ENCODE data around the gene PLEKHA1.
A peak's percentile ranks its signal among the peaks of the same experiment; 100 is the strongest.

Gene PLEKHA1

DNA sequence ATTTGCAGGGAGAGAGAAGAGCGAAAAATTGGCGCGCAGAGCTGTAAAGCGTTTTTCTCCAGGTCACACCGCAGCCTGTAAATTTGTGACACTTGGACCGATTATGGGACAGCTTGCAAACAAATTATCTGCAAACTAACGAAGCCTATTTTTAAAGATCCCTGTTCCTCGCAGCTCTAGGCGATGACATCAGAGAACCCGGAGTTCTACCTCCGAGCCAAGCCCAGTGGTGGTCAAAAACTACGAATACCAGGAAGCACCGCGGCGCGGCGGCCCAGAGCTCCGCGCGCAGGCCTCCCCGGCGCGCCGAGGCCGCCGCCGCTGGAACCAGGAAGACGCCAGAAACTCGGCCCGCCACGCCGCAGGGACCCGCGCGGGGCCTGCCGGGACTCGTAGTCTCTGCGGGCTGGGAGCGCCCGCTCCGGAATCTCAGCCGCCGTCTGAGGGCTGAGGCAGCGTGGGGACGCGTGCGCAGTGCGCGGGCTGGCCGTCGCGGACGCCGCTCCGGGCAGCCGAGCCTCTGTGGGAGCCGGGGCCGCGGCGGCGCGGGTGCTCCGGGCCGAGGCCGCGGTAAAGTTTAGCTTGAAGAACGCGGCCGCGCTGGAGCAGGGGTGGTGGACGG lies at the start of gene PLEKHA1:
Gene PLEKHA1, plus strand, starts transcription at position 472 of the 622 bp plus-strand sequence. CDS start 18,493 bp downstream, outside the sequence.
- peak; percentile 62 to 88 for DNase-seq

DNA sequence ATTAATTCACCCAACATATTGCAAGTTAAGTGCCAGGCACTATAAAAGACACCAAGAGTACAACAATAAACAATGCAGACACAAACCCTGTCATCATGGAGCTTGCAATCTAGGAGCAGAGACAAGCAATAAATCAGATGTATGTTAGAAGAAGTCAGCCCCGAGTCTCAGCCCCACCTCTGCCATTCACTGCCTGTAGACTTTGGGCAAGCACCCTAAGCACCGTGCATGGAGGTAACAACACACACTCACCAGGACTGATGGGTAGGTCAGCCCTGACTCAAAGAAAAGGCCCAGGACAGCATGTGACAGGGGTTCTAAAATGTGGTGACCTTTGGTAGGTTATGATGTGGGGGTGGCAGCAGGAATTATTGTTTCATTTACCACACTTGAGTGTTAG lies 49.3 kb upstream of the PLEKHA1 start:
- DNase-seq, result no peak

DNA sequence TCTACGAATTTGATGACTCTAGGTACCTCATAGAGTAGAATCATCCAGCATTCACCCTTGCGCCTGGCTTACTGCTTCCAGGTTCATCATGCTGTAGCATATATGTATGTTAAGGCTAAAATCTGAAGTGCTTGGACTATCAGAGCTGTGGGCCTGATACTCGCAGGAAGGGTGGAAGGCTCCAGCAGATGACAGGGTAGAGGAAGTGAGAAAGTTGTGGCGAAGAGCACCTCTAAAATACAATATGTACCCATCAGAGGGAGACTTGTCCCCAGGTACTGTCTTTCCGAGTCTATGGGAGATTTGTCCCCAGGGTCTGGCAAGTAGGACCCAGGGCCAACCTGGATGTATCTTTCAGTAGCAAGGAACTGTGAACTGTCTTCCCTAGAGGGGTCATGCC lies 48.1 kb upstream of the PLEKHA1 start:
- no peak for DNase-seq

DNA sequence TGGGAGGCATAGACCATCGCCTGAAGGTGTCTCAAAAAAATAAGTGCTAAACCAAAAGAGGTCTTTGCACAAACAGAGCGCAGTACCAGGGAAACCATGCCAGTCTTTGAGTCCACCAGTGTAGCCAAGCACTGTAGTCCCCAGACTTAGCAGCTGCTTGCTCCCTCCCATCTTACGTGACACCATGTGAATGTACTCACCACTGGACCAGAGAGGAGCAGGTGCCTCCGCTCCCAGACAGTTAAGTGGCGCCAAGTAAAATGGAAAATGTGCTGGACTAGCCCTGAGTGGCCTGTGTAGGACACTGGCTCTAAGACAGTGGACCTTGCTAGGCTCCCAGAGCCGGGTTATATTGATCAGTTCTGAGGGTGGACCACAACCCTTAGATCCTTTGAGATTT lies 47.7 kb upstream of the PLEKHA1 start:
- no peak for DNase-seq

DNA sequence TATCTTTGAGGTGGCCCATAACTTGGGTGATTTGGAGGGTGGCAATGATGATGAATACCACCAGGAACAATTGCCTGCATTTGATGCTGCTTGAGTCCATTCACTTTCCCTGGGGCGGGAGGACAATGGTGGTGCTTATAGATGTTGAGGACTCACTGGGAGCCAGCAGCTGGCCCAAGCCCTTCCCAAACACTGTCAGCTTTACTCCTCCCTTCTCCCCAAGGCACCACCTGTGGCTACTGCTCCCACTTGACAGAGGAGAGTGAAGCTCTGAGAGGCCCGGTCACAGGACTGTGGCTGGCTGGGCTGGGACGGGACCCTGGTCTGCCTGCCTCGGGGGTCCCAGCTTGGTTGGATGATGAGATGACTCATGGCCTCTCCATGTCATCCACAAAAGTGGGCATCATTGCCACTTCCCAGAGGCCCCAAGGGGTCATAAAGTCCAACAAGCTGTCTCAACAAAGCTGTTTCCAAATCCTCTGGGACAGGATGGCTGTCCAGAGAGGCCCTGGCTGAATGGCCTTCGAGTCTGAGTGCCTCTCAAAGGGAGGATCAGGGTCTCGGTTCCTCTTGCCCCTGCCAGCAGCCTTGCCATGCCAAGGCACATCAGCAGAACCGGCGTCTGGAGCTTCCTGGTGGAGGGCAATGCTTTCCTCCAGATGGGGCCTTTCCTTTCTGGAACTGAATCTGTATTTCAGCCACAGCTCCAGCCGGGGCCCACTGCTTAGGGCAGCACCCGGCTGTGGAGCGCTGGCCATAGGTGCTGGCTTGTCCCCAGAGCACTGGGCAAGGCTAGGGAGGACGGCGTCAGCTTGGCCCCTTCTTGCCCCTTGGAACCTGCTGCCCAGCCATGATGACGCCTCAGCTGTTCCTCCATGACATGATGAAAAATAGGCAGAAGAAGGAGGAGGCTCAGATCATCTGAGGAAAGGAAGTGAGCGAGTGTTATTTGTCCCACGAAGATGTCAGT lies 47.0 kb upstream of the PLEKHA1 start:
- DNase-seq, result no peak

DNA sequence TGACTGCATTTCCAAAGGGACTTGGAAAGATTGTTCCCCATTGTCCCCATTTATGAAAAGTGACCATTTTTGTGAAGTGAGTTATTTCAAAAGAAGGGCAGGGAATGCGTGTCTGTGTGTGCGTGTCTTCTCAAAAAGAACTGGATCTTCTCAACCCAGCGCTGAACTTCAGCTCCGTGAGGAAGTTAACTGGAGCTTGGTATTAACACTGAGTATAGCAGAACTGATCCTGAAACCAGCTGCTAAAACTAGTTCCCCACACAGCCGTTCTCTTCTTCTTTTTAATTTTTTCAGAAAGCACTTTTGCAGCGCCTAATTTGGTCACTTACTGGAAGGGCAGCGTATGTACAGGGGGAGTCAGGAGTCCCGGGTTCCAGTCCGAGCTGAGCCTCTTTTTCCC lies 45.8 kb upstream of the PLEKHA1 start:
- no peak for DNase-seq

DNA sequence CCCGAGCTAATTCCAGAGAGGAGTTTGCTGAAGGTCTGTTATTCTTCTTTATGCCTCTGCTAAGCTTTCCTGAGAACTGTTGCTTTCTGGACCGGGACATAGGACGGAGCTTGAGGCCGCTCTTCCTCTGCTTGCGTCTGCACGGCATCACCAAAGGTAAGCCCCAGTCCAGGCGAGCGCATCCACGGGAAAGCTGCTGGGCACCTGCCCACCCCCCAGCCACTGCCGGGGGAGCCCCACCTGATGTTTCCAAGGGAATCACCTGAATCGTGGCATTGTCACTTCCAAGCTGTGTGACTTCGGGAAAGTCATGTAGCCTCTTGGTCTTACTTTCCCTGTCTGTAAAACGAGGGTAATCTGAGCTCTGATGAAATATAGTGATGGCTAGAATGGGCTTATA lies 45.1 kb upstream of the PLEKHA1 start:
- no peak for DNase-seq

DNA sequence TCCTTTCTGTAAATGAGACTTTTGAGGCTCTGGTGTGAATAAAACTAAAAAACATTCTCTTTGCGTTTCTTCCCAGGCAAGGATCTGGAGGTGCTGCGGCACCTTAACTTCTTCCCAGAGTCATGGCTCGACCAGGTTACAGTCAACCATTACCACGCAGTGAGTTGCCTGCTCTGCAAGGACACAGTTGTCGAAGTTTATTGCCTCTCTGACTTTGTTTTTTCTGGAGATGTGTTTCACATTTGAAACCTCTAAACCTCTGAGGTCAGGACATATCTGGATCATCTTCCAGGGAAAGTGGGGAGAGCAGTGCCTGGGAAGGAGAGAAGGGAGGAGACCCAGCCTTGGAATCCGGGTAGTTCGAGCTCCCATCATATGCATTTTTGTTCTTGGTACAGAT lies 43.4 kb upstream of the PLEKHA1 start:
- no peak for DNase-seq

DNA sequence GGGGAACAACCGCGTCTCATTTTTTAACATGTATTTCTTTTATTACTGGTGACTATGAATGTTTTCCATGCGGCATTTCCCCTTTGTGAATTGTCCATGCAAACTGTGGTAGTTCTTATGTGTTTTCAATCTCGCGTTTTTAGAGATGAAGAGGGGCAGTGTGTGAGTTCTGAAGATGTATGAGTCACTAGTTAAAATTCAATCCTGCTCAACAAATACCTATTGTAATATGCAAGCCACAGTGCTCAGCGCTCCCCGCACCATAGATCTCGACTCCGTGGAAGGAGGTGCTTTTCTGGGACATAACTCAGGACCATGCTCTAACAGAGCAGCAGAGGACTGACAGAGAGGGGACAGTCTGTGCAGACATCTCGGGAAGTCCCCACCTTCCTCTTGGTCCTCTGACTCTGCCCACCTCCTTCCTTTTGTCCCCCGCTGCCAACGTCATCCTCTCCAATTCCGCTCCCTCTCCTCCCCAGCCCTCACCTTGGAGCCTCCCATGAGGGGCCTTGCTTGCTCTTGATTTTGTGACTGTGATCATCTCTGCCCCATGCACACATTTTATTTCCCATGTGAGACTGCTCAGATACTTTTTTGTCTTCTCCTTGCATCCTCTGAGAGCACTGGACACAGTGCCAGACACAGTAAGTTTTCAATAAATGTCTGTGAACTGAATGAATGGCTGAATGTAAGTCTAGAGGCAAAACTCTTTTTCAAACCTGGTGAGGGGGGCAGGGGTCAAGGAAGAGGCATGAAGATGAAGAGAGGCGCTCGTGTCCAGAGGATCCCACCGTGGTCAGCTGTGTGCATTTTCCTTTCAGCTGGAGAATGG lies 42.7 kb upstream of the PLEKHA1 start:
- DNase-seq, result no peak

DNA sequence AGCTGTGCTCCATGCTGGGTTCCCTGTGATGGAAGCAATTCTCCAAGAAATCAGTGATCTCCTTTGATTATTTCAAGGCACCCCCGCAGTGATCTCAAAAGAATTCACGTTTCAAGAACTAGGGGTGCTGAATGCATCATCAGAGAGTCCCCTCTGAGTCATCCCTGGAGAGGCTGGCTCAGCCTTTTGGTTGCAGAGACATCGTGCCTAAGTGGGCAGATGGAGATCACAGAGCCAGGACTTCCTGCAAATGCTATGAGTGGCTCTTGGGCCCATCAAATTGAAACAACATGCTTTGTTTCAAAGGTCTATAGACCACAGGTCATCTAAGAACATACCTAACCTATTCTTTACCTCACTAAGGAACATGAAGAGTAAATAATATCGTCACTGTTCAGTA lies 41.5 kb upstream of the PLEKHA1 start:
- no peak for DNase-seq

DNA sequence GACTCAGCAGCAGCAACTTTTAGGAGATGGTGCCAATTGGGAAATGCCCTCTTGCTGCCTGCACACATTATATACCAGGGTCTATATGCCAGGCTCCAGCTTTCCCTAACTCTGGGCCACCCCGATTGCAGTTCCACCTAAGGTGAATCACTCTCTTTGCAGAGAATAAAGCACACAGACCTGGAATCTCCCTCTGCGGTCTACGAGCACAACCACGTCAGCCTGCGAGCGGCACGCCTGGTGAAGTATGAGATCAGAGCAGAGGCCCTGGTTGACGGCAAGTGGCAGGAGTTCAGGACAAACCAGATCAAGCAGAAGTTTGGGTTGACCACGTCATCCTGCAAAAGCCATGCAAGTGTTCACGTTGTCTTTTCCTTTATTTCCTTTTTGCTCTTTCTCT lies 38.2 kb upstream of the PLEKHA1 start:
- no peak for DNase-seq

DNA sequence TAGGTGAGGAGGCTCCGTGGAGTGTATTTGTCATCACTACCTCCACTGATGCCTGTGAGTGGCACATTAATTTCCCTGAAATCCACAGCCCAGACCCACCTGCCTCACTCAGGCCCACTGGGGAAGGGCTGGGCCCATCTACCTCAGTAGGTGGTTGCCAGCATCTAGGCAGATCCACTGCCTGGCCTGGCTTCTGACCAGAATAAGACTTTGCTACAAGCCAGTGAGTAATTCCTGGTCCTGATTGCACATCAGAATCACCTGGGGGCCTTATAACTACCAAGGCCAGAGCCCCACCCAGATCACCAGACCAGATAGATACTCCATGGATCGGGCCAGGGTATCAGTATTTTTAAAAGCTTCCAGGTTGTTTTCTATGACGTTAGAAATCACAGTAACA lies 37.5 kb upstream of the PLEKHA1 start:
- no peak for DNase-seq

DNA sequence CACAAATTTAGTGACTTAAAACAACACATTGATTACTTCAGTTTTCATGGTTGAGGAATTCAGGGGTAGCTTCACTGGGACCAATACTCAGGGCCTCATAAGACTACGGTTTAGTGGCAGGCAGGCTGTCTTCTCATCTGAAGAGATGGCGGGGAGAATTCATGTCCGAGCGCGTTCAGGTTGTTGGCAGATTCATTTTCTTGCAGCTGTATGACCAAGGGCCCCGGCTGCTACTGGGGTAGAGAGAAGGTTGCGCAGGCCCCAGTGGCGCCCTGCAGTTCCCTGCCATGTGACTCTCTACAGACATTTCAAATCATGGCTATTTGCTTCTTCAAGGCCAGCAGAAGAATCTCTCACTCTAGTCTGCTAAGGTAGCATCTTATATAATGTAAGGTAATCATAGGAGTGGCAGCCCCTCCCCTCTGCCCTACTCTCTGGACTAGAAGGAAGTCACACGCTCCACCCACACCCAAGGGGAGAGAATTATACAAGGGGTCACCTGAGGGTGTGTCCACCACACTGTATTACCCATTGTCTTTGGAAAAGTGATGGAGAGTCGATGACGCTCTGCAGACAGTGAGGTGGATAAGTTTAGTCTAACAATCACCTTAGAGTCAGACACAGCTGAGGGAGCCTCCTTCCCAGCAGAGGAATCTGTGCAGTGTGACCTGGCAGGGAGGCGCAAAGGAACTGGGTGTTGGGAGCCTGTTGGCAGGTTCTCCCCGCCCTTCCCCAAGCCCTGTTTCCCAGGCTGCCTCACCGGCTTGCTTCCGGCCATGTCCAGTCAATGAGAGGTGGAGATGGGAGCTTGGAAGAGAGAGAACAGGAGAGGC lies 35.7 kb upstream of the PLEKHA1 start:
- no peak for DNase-seq

DNA sequence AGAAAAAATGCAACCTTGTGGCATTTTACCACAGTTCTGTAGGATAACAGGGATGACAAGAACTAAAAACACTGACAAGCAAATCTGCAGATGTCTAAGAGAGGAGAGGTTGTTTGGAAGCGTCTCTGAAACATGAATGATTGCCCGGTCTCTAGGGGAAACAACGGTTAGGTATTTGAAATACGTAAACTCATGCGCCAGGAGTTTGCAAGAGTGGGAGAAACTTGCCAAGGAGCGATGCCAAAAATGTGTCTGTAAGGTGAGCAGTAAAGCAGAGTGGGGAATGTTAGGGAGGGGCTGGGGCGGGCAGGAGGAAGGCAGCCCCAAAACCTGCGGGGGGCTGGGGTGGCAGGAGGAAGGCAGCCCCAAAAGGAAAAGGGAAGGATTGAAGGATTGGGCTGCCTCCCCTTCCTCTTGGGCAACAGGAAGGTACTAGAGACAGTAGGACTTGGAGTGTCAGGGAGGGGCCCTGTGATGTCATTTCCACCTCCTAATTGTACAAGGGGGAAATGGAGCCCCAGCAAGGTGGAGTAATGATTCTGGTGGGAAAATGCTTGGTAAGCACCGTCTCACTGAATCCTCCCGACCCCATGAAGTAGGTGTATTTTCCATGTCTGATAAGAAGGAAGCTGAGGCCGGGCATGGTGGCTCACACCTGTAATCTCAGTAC lies 33.2 kb upstream of the PLEKHA1 start:
- no peak for DNase-seq

DNA sequence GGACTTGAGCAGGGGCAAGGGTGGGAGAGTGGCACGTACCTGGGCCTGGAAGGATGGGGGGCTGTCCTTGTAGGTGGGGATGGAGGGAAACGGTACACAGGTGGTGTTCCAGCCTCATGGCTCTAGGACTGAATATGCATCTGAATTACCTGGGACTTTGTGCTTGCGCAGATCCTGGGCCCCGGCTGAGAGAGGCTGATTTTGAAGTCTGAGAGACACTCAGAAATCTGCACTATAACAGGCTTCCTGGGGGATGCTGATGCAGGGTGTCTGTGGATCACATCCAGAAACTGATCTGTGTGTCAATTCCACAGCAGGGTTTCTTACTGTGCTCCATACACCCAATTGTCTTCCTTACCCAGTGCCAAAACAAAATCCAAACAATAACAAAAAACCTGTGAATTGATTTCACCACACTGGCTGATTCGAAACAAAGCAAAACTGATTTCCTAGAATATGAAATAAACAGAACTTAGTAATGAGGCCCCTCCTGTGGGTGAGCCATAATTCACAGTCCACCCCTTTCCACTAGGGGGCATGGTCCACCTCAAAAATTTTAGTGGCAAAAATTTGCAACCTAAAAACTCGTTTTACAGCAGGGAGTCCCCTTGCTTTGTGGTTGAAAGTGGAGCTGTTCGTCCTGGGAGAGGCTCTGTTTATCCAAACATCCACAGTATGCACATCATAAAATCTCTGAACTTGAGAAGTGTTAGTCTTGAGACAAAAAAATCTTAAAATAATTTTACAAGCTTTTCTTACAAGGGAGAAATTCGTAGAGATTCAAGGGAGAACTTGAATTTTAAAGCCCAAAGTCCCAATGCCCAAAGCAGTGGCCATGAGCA lies 32.0 kb upstream of the PLEKHA1 start:
- DNase-seq, result no peak

DNA sequence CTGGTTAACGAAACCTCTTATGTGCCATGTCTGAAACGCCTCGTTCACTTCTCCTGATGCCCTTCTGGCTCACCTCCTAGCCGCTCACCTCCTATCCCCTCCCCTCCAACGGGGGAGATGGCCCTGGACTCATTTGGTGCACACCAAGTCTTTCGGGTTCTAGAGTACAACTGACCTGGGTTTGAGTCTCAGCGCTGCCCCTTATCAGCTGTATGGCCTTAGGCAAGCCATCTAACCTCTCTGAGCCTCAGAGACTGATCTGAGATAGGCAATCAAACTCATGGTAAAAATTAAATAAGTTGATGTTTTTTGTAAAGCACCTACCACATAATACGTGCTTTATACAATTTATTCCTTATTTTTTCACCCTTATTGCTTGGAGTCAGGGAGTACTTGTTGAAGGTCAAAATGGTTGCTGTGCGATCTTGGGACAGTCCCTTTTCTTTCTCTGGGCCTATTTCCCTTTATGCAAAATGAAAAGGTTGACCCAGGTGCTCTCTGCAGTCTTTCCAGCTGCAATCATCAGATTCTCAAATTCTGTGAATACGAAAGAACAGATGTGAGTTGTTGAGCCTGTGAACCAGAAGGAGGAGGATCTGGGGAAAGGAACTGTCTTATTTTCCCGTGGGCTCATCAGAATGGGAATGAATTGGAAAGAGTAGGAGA lies 31.2 kb upstream of the PLEKHA1 start:
- no peak for DNase-seq

DNA sequence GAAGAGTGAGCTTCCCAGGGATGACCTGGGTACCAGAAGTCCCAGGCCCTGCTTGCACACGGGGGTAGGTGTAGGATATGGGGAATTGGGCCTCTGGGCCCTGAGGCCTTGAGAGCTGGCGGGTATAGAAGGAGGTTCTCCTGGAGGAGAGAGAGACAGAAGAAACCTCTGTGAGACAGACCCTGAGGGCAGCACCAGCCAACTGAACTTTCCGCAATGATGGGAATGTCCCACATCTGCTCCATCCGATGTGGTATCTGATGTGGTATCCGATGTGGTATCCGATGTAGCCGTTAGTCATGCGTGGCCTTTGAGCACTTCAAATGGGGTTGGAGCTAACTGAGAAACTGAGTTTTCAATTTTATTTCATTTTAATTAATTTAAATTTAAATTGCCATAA lies 30.6 kb upstream of the PLEKHA1 start:
- DNase-seq, result no peak

DNA sequence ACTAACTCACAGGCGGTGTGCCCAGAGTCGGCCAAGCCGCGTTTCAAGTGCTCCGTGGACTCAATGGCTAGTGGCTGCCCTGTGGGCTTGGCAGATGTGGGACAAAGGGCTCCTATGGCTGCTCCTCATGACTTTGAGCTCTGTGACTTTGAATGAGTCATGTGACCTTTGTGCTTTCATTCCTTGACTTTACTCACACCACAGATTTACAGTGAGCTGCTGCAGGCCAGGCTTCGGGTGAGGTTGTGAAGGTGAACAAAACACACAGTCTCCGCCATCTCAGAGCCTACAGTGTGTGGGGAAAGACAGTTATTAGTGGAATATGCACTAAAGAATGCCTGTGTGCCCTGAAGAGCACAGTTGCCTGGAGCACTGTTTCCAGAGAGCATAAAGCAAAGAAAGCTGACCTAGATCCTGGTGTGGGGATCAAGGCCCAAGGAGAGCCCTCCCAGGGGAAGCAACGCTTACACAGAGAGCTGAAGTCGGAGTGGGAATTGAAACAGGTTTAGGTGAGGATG lies 29.7 kb upstream of the PLEKHA1 start:
- no peak for DNase-seq

DNA sequence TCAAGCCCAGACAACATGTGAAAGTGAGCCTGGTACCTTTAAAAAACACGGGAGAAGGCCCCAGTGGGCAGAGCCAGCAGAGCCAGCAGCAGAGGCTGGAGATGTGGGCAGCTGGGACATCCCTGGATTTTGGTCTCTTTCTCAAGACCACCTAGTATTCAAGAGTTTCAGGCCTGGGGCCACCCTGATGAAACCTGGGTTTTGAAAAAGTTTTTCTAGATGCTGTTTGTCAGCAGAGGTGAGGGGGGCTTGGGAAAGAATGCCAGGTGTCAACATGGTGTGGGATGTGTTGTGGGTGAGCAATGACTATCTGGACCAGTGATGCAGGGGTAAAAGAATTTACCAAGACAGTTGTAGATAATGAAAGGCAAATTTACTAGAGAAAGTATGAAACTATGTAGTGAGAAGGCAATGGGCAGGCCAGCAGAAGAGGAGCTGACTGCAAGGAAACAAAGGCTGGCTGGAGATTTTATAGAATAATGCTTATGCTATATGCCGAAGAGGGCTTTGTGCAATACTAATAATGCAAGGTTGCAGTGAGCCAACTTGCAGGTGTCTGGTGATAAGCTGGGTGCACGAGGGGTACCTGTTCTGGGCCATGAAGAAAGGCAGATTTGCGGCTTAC lies 28.1 kb upstream of the PLEKHA1 start:
- DNase-seq, result no peak

All from cerebellar nuclear complex (tissue), 1 donor.